GM18868 (cell line): ENCODE measurements around the gene SH3GL2.
"Not testable (repeated sequence)": the region's sequence is repeated elsewhere in the genome, so short reads cannot be mapped to it uniquely, and the experiment has no call there.

Source experiments
- ATAC-seq: cut with Tn5 transposase; IDR thresholded peaks from one replicate; pipeline ENCODE4 v1.9.1; 2021; ENCODE audit warnings: mild to moderate bottlenecking, moderate library complexity; ENCODE audit not compliant: unreplicated experiment

SH3GL2 gene

DNA sequence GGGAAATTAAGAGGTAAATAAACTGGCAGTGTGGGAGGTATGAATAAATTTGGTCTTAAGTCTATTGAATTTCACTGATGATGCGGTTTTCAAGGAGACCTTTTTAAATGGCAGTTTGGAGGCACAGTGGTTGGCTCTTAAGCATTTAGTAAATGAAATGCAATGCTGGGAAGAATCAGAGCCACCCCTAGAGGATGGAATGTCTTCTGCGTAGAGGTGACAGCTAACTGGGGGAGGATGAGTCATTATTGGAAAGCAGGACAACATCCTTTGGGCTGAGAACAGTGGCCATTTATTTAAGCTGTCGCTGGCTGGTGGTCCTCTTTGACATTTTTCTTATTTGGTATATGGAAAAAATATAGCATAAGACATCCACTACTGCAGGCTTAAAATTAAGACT is 163.2 kb downstream of the SH3GL2 start:
- ATAC-seq = no peak

DNA sequence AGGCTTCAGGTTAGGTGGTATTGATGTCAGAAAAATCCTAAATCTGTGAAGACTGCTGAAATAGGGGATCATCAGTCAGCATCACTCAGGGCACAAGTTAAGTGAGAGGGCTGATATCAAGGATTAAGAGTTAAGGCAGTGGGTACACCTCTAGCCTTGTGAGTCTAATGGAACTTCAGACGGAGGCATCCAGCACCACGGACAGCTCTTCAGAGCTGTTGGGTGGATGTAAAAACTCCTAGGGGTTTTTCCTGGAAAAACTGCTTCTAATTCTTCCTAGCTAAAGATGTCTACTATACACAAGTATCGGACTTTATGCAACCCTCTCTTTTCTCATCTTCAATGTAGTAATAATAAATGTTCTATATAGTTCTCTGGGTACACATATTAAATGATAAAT is 165.9 kb downstream of the SH3GL2 start:
- no peak for ATAC-seq

DNA sequence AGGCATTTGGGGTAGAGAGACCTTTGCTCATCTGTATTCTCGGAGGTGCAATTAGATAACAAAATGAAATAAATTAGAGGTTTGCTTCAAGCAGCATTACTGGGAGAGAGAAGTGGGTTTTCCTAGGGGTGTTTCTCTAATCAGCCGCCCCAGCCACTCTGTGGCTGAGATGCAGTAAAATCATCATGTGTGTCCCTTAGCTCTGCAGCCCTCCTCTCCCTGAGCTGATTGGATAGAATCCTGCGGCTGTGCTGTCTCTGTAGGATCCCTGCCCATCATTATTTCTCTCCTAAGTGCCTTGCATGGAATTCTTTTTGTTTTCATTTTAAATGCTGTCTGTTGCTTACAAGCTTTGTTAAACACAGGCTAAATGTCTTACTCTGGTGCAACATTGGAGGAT is 171.4 kb downstream of the SH3GL2 start:
- ATAC-seq = no peak

DNA sequence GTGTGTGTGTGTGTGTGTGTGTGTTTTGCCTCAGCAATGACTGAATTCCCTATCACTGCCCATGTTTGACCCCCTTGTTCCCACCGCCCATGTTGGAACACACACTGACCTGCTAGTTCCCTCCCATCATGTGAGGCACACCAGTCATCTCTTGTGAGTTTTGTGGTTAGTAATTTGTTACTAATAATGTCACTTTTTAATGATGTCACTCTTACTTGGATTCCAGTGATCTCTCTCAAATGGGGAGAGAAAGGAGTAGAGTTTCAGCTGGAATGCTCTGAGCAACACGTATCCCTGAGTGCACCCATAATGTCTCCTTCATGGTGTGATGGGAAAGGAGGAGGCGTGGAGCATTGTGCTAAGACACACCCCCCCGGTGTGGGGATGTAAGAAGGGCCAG is 172.6 kb downstream of the SH3GL2 start:
- ATAC-seq = no peak

DNA sequence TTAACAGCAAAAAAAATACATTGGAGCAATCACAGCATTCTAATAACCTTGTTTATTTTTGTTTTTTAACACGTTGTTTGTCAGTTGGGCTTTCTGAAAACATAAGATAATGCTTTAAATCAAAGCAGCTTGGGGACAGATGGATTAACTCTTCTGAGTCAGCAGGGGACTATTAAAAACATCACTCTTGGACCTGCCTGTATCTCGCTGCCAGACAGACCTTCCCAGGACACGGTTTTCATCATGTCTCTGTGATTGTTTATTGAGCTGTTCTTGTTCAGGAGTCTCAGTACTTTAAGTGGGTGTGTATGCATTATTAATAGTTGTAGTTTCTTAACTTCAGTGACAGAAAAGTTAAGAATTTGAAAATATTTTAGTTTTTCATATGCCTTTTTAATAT is 173.2 kb downstream of the SH3GL2 start:
- no peak for ATAC-seq

DNA sequence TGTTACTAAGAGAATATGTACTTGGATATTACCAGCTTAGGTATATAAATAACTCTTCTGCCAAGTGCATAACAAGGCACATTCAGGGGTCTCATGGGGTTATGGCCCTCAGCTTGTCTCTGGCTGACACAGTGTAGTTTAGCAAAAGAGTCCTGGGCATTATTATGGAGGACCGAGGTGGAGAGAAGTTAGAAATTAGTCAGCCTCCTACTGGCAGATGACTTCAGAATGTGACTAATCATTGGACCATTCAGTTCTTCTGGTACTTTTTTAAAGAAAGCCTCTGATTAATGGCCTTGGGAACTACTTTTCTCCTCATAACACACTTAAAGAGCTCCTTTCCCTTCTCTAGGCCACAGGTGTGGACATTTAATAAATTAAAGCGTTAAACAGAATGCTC is 178.9 kb downstream of the SH3GL2 start:
- no peak for ATAC-seq

DNA sequence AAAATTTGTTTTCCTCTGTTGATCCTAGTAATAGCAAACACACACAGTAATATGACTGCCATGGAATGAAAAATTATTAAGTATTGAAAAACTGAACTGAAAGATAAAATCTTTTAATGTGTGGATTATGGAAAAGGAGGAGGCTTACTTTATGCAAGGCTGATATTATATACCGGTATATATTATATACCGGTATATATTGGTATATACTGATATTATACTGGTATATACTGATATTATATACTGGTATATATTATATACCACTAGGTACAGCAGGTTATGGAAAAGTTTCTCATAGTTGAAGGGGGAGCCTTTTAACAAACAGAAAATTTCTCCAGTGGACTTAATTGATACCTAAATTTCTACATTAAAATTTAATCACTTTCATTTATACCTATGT is 181.4 kb downstream of the SH3GL2 start:
- no peak for ATAC-seq

DNA sequence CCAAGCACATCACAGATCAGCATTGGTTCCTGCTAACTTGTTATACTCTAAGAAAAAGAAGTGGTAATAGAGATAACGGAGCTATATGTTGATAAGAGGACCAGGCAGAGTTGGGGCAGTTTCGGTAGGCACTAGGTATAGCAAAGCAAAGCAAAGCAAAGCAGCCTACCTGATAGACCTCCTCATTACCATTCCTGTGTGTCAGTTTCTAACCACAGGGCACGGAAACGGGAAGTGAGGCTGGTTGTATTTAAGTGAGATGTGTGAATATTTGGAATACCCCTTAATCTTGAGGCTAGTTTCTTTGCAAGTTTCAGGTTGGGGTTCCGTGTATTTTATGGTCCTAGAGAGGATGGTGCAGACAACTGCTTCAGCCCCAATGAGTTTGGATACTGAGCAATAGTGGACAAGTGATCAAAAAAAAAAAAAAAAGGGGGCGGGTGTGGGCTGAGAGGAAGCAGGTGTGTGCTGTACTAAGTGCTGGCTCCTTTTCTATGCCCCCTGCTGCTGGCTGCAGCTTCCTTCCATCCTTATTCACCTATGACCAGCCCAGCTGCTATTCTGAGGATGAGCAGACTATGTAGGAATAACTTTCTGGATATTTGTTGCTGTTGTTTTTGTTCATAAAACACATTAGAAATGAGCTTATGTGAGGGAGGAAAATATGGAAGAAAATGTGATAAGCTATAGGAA is 183.3 kb downstream of the SH3GL2 start:
- no peak for ATAC-seq

DNA sequence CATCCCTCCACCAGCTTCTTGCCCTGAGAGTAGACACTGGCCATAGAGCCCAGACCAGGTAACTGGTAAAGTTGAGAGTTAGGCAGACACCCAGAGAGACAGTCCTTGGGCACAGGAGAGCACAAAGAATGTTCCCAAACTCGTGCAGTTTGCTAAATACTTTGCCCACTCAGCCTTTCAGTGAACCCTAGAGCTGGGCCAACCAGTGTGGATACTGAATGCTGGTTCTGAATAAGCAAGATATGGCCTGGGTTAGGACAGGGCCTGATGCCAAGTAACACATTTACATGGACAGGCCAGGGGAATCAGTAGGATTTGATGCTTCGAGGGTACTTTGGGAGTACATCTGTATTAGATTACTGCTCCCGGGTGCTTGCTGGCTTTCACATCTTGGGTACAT is 185.4 kb downstream of the SH3GL2 start:
- ATAC-seq = no peak

DNA sequence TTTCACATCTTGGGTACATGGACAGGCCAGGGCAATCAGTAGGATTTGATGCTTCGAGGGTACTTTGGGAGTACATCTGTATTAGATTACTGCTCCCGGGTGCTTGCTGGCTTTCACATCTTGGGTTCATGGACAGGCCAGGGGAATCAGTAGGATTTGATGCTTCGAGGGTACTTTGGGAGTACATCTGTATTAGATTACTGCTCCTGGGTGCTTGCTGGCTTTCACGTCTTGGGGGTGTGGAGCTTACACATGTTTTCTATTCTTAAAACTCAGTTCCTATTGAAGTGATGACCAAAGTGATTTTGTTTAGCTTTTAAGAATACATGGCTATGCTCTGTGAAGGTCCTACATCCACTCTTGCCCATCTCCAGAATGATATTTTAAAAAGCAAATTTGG is 186.3 kb downstream of the SH3GL2 start:
- not testable (repeated sequence) for ATAC-seq

DNA sequence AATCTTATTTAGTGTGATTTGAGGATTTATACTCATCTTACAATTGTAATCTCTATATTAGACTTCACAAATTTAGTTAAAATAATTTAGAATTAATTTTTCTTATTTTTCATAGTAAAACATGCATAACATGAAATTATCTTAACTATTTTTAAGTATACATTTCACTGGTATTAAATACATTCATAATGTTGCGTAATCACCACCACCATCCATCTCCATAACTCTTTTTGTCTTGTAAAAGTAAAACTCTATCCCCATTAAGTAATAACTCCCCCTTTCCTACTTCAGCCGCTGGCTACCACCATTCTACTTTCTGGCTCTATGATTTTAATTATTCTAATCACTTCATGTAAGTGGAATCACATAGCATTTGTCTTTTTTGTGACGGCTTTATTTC is 193.4 kb downstream of the SH3GL2 start:
- ATAC-seq = no peak

DNA sequence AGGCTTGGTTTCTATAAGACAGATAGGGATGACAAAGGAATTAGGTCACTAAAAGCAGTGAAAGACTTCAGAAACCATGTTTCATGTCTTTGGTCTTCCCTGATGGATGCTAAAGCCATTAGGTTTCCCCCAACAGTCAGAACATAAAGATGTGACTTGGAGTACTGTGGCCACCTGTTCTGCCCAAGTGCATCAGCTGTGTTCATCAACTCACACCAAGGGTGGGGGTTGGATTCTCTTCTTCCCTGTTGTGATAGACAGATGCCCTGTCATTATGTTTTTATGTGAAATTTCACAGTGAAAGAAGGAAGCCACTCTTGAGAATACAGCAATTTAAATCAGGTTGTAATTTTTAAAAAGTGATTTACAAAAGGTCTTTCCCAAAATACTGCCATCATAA is 196.8 kb downstream of the SH3GL2 start:
- no peak for ATAC-seq

DNA sequence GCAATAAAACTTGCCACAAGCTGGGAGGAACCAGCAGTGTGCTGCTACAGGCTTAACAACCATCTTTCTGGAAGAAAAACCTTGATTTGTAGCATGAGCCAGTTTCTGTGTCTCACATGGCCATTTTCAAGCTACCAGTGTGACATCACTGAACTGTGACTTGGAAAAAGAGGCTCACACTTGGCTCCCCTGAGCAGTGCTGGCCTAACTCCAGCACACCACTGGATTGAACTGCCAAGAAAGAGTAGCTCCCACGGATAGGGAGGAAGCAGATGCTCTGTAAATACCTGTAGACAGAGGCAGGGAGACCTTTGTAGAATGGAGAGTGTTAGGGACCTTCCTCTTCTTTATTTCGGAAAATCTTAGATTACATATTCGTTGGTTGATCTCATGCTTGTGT is 197.9 kb downstream of the SH3GL2 start:
- ATAC-seq = no peak

DNA sequence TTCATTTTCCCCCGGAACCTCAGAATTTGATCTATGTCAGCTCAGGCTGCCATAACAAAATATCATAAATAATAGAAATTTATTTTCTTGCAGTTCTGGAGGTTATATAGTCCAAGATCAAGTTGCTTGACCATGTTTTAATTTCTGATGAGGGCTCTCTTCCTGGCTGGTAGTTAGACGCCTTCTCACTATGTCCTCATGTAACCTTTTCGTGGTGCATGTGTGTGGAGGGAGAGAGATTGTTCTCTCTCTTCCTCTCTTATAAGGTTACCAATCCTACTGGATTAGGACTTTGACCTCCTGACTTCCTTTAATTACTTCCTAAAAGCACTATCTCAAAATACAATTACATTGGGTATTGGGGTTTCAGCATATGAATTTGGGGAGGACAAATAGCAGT is 198.6 kb downstream of the SH3GL2 start:
- no peak for ATAC-seq

DNA sequence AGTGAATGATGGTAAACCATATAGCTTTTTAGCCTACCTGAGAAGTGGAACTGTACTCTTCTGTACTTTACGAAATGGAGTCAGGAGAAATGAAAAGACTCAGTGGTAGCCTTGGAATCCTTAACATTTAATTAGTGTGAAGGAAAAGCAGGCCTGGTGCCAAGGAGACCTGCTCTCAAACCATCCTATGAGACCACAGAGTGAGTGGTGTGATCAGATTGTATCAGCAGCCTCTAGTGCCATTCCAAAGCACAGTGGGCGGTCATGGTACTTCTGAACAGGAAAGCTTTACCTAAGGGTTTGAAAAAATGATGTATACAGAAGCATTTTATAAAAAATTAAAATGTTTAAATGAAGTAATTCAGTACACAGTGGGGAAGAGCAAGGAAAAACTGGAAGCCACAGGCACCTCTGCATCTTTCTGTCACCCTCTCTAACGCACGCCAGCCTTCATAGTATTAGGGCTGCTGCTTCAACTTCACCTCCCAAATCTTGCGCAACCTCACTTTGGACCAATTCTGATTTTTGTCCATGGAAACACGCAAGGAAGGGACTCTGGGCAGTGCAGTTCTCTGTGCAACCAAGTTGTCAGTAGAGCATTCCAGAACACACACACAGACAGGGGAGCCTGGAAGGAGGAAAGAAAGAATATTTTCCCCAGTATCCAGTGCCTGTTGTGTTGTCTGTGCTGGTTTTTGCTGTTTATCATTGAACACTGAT is 203.7 kb downstream of the SH3GL2 start:
- no peak for ATAC-seq

DNA sequence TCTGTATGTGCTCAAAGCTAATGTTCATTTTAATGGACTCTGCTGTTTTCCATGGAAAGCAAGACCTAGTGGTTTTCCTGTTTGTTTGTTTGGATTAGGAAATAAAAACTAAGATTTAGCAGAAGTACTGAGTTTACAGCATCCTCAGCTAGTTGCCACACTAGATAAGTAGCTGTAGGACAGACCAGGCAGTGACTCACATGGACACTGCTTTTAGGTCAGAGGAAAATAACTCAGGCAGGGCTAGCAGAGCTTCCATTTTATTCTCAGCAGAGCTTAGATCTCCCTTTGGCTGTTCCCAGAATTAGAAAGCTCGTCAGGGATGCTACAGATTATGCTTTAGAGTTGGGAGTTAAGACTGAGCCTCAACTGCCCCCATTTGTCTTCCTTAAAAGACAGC is 204.4 kb downstream of the SH3GL2 start:
- no peak for ATAC-seq

DNA sequence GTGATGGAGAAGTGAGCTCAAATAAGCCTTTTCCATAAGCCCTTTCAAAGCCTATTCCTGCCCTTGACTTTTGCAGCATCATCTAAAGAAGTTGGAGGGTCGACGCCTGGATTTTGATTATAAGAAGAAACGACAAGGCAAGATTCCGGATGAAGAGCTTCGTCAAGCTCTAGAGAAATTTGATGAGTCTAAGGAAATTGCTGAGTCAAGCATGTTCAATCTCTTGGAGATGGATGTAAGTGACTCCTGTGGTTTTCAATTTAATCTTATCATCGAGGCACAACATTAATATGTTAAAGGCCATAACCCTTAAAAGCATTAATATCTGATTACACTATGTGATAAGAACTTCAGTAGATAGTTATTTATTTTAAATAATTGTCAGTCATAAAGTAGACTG is 210.4 kb downstream of the SH3GL2 start:
- no peak for ATAC-seq

DNA sequence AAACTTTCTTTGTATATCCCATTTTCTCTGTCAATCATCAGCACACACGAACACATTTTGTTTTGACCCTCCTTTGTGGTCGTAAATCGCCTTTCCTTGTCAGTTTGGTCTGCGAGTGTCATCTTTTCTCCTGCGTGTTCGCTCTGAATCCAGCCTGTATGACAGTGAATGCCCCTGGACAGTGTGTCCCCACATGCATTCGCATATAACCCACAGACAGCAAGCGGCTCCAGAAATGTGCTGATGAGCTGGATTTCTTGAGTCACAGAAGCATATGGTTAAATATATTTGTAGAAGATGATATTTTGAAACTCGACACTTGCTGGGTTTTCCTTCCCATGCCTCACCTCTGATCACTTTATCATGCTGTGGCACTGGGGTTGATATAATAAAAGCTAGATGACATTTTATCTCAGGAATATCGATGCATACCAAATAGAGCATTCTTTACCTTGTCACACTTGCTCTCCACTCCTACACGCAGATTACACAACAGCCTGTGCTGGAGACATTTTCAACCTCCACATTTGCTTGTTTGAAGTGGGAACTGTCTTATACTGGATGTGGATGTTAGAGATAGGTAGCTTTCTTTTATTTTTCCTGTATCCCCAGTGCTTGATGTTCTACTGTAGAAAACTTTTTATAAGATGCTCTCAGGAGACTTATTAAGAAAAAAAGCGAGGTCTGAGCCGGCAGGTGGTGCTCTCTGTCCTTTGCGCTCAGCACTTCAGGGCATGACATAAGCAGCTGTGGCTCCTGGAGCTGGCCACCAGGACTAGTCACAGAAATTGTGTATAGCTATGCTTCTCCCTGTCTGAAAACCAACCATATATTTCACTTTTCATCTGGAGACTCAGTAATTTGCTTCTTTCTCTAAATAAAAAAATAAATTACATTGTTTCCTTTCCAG is 215.1 kb downstream of the SH3GL2 start:
- peak; percentile 62 for ATAC-seq

DNA sequence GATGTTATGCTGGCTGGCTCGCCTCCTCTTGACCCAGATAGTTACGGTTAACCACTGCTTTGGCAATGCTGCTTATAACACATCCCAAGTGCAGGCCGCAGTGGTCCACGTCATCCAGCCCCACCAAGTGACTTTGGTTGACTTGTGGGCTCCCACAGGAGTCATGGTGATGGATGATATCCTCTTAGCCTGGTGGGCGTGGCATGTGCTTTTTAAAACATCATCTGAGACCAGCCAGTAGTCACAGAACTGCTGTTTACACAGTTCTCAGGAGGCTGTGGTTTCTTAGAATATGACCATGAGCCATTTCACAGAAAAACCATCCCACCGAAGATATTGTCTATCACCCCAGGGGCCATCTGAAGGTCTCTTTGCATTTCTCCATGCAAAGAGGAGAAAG is 216.9 kb downstream of the SH3GL2 start:
- no peak for ATAC-seq

DNA sequence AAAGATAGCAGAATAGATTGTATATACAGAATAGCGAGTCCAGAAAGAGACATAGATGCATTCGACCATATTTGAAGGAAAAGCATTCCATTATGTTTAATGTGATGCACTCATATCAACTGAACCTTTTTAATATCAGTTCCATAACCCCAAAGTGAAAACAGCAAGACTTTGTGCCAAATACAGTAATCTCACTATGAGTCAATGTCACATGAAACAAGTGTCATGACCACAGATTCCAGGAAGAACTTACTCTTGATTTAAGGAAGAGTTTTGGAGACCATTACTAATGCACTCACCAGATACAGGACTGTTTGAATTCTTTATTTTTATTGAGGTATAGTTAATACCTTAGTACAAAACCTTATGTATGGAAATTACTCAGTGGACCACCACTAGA is 220.5 kb downstream of the SH3GL2 start:
- no peak for ATAC-seq

DNA sequence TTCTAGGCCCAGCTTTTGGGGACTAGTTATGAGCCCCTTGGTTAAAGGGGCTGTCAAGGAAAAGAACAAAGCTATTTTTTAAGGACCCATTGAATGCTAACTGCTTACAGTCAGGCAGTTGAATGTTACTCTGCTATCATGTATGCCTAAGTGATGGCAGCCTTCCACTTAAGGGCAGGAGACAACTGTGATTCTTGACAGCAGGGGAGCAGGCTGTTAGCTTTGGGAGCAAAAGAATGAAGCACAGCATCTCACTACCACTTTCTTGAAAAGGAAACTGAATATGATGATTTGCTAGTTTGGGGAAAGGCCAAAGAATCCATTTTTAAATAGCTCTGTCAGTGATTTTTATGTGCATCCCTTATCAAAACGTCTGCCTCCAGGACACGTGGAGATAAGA is 221.6 kb downstream of the SH3GL2 start:
- ATAC-seq = no peak
